Left lobe of liver (tissue), 2 donors: ENCODE measurements around the gene TRIM41. TPM values are rescaled to one million over a fixed set of nuclear protein-coding genes. Genes with fewer than 3 reads are reported as not detected.
"Not testable (repeated sequence)": the region's sequence is repeated elsewhere in the genome, so short reads cannot be mapped to it uniquely, and the experiment has no call there.

Experiments
- ATAC-seq: fragments of 200-7000 bp; cut with Tn5 transposase; one replicate; pipeline ENCODE4 v1.9.1; 2020; ENCODE audit warnings: mild to moderate bottlenecking, moderate library complexity
- DNase-seq: peaks from one replicate; pipeline ENCODE4 v3.0.0-alpha.2; 2020; ENCODE audit warnings: low spot score
- total RNA-seq: library from RNA; stranded (reverse); gene quantifications from one replicate; pipeline ENCODE4 v1.2.1, GENCODE V29; 2021
- donor health status: DM: no; HTN: no; CAD: no; lungs with moderate emphysema.
- donor health status: DM: no; HTN: yes; CAD: no.

TRIM41 gene
- total RNA-seq, 1 donor from 2014 or later, result 23.0 TPM

DNA sequence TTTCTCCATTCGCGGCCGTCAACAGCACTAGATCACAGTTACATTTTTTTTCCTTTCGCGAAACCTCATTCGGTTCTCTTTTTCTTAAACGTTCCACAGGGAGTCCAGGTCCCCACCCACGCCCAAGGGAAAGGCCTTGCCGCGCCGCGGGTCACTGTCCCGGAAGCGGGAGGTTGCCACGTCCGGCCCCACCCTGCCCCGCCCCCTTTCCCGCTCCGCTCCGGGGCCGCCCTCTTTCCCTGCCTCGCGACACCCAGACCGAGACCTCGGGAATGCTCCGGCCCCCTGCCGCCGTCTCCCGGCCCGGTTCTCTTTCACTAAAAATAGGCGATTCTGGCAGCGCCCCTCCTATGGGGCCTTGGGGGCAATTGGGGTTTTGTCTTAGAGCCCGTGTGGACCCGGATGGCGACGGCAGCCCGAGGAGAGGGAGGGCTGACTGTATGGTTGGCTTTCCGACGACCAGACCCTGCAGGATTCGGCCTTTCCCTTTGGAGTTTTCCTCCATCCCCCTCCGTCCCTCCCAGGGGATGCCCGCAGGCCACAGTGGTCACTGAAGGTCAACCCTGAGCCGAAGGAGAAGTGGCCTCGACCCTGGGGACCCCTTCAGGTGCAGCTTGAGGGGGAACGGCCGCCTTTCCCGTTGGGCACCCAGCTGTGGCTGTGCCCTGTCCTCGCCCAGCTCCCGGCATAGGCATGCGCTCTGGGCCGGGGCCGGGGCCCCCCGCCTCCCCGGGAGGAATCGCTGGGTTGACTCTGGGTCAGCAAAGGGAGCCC, 23.4 kb downstream of the TRIM41 start:
- ATAC-seq, result peak; percentile 80
- peak; percentile 91 for DNase-seq

GRCh38 chr5:181248277-181248676, 25.2 kb downstream of the TRIM41 start:
- no peak for DNase-seq
- no peak for ATAC-seq

- ATAC-seq (no peak), DNase-seq (no peak)
Observed at GRCh38 chr5:181255276-181255675, 32.2 kb downstream of the TRIM41 start.

GRCh38 chr5:181255836-181256578, 32.9 kb downstream of the TRIM41 start:
- no peak for ATAC-seq
- DNase-seq, result no peak

- no peak for DNase-seq
- ATAC-seq, result no peak
Observed at GRCh38 chr5:181258576-181258975, 35.5 kb downstream of the TRIM41 start.

GRCh38 chr5:181259283-181259682, 36.2 kb downstream of the TRIM41 start:
- DNase-seq (no peak), ATAC-seq (no peak)

DNA sequence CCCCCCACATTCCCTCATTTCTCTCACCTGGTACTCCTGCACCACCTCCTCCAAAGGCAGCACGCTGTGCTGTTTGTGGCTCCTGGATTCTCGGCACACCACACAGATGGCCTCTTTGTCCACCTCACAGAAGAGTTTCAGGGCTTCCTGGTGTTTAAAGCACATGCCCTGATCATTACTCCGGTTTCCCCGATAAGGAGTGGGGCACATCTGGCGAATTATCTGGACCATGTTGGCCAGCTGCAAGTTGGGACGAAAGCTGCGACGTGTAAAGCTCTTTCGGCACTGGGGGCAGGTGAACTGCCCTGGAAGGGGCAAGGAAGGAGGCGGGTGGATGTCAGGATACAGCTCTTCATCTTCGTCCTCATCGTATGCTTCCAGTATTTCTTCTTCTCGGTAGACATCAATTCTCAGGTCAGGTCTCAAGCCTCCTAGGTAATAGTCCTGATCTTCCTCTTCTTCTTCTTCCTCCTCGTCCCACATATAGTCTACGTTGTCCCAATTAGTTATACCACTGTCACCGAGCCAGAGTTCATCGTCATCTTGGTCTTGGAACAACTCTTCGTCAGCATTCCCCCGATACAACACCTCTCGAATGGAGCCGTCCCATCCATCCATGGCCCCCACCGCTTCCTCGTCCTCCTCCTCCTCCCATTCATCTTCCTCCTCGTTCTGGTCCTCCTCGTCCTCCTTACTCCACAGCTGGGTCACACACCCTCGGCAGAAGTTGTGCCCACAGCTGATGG, 37.1 kb downstream of the TRIM41 start:
- DNase-seq, result no peak
- no peak for ATAC-seq

GRCh38 chr5:181260720-181261319, 37.7 kb downstream of the TRIM41 start, which contains the start of gene TRIM52:
TSS of gene TRIM52 (minus strand) at chr5:181261143. CDS start at chr5:181260813, 330 bp downstream.
- DNase-seq (peak; percentile 94), ATAC-seq (peak; percentile 88)

GRCh38 chr5:181261320-181262049, 38.4 kb downstream of the TRIM41 start:
- ATAC-seq (peak; percentile 77), DNase-seq (peak; percentile 84)

DNA sequence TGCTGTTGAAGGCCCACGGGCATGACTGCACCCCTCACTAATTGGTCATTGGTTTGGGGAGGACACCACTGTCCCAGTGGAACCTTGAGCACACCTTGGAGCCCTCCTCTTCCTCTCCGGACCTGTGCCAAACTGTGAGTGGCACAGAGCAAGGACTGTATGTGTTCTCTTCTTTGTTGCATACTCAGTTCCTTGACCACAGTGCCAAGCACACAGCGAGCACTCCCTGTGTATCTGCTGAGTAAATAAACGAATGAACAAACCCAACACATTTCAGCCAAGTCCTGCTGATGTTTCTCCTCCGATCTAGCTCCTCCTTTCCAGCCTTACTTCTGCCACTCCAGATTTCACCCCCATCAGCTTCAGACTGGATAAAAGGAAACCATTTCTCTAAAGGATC, 40.6 kb downstream of the TRIM41 start:
- ATAC-seq, result no peak
- DNase-seq, result no peak

DNA sequence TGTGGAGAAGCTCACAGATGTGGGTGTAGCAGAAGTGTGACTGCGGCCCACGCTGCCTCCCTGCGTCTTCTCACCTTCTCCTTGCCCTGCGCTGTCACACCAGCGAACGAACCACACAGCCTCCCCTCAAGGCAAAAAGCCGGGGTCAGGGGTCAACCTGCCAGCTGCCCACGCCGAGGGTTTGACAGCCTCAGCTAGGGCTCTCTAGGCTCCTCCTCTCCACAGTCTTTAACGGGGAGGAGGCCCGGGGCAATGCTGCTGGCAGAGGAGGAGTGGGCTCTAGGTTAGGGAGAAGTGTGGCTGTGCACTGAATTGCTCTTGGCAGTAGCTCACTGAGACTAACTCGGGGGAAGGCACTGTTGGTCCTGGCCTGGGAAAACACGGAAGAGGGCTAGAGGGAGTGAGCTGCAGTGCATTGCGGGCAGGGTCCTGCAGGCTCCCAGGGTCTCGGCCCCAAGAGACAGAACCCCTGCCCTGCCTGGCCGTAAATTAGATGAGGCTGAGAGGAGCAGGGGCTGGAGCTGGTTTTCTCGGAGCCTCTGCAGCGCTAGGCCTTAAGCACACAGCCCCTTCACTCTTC, 42.1 kb downstream of the TRIM41 start:
- no peak for DNase-seq
- ATAC-seq, result no peak

DNA sequence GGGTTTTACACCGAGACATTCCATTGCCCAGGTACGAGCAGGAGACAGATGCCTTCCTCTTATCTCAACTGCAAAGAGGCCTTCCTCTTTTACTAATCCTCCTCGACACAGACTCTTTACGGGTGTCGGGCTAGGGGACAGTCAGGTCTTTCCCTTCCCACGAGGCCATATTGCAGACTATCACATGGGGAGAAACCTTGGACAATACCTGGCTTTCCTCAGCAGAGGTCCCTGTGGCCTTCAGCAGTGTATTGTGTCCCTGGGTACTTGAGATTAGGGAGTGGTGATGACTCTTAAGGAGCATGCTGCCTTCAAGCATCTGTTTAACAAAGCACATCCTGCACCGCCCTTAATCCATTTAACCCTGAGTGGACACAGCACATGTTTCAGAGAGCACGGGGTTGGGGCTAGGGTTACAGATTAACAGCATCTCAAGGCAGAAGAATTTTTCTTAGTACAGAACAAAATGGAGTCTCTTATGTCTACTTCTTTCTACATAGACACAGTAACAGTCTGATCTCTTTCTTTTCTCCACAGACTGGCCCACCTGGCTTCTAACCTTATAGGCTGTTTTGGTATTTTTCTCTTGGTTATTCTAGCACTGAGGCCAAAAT, 44.3 kb downstream of the TRIM41 start:
- not testable (repeated sequence) for DNase-seq, ATAC-seq

- not testable (repeated sequence) for DNase-seq, ATAC-seq
Observed at GRCh38 chr5:181267907-181268306, 44.8 kb downstream of the TRIM41 start.

GRCh38 chr5:181271081-181271480, 48.0 kb downstream of the TRIM41 start:
- no peak for ATAC-seq

GRCh38 chr5:181273433-181273744, 50.3 kb downstream of the TRIM41 start:
- ATAC-seq (peak; percentile 94), DNase-seq (peak; percentile 68)

More at GRCh38 chr5:181271081-181271480, 48.0 kb downstream of the TRIM41 start:
- no peak for DNase-seq

GRCh38 chr5:181280251-181280762, 57.2 kb downstream of the TRIM41 start:
- no peak for DNase-seq
- no peak for ATAC-seq

DNA sequence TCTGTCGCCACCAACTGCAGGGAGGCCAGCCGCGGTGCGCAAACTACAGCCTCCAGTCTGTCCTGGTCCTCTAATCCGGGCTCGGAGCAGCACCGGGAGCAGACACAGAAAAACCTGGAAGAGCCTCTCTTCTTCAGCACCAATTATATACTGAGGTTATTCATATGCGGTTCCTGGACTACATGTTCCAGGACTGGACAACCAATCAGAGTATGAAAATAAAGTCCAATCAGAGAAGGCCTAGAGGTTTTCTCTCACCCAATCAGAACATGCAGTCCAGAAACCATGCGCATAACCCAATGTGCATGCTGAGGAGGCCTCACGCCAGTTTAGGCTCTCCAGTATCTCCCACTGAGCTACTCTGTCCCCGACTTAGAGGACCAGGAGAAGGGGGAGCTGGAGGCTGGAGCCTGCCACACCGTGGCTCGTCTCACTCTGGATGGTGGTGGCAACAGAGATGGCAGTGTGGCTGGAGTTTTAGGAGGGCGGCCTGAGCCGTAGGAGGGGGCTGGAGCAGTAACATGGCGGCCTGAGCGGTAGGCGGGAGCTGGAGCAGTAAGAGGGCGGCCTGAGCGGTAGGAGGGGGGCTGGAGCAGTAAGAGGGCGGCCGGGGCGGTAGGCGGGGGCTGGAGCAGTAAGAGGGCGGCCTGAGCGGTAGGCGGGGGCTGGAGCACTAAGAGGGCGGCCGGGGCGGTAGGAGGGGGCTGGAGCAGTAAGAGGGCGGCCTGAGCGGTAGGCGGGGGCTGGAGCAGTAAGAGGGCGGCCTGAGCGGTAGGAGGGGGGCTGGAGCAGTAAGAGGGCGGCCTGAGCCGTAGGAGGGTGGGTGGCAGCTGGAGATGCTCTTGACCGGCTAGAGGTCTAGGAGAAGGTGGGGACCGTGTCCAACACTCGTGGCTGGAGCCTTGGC, 58.2 kb downstream of the TRIM41 start:
- DNase-seq, result no peak
- no peak for ATAC-seq

- DNase-seq (no peak), ATAC-seq (no peak)
Observed at GRCh38 chr5:181281984-181282316, 58.9 kb downstream of the TRIM41 start.
